GM21515 (cell line): ENCODE measurements around the gene UNC119B.

Experiments used
- ATAC-seq: cut with Tn5 transposase; IDR thresholded peaks from one replicate; pipeline ENCODE4 v1.9.1; 2021; ENCODE audit not compliant: unreplicated experiment

Gene UNC119B

GRCh38 chr12:120761519-120761934 is 51.3 kb downstream of the UNC119B start:
- no peak for ATAC-seq

- ATAC-seq: no peak
Observed at GRCh38 chr12:120762086-120762485, 51.8 kb downstream of the UNC119B start.

GRCh38 chr12:120763250-120763649 is 53.0 kb downstream of the UNC119B start:
- no peak for ATAC-seq

GRCh38 chr12:120764816-120765215 is 54.6 kb downstream of the UNC119B start:
- no peak for ATAC-seq

GRCh38 chr12:120766566-120766965 is 56.3 kb downstream of the UNC119B start:
- ATAC-seq: no peak

- no peak for ATAC-seq
Observed at GRCh38 chr12:120767071-120768024, 57.1 kb downstream of the UNC119B start.

- no peak for ATAC-seq
Observed at GRCh38 chr12:120771097-120771496, 60.8 kb downstream of the UNC119B start.
